ENCODE results near the gene MAML3. TPM values are rescaled to one million over a fixed set of nuclear protein-coding genes. Genes with fewer than 3 reads are reported as not detected.

The MAML3 gene
- total and polyA plus RNA-seq, 7 experiments from 2014 or later, result 0.53 to 9.4 (median 3.3) TPM

- peaks cover 3 to 14% of the 10 kb centered on the region in 2 donors for H3K4me1 ChIP-seq (ENCODE audit: control insufficient read depth in 2 of 2, insufficient read depth in 2 of 2, low read length in 2 of 2)
- peak overlapping the region in 4 of 9 donors; percentile 3 to 65 (median 44) for H3K27ac Mint-ChIP-seq
- H3K4me3 Mint-ChIP-seq, result no peak overlapping the region
- no peak overlapping the region for H3K4me3 ChIP-seq (ENCODE audit: low read length)
- no peaks in the 10 kb centered on the region for H3K9me3 ChIP-seq (ENCODE audit: control insufficient read depth in 2 of 3, low read length in 3 of 3)
- intact Hi-C loops (cut with micrococcal nuclease), result loop anchor here (5.0 kb wide), 2 partner anchors 36 to 389 kb away; no protein-coding TSS in a partner anchor
- no peaks in the 10 kb centered on the region for H3K36me3 Mint-ChIP-seq
- no peaks in the 10 kb centered on the region for H3K36me3 ChIP-seq (ENCODE audit: control insufficient read depth in 2 of 3, insufficient read depth in 3 of 3, low read length in 3 of 3)
- ATAC-seq, result no peak
- peaks cover 0 to 1% (median 0%) of the 10 kb centered on the region in 11 donors for H3K9me3 Mint-ChIP-seq
- POLR2A ChIA-PET, result interaction anchor here (1.2 kb wide), 1 partner anchor 107 kb away, joined by 3 read pairs; the partner anchor contains the start of gene MAML3
- peaks cover 7 to 50% (median 36%) of the 10 kb centered on the region in 7 donors for H3K4me1 Mint-ChIP-seq
- no peak overlapping the region for H3K27ac ChIP-seq (ENCODE audit: low read depth, low read length)
- DNase-seq, result no peak
- CTCF ChIA-PET, result interaction anchor here (0.9 kb wide), 1 partner anchor 11 kb away, joined by 3 read pairs; no protein-coding TSS in a partner anchor
- no peaks in the 10 kb centered on the region for H3K27me3 ChIP-seq (ENCODE audit: control insufficient read depth in 2 of 2, insufficient read depth in 2 of 2, low read length in 2 of 2)
- peaks cover 0 to 48% (median 0%) of the 10 kb centered on the region in 5 donors for H3K27me3 Mint-ChIP-seq
Measured at GRCh38 chr4:140046543-140046942, 107.4 kb downstream of the MAML3 start.

DNA sequence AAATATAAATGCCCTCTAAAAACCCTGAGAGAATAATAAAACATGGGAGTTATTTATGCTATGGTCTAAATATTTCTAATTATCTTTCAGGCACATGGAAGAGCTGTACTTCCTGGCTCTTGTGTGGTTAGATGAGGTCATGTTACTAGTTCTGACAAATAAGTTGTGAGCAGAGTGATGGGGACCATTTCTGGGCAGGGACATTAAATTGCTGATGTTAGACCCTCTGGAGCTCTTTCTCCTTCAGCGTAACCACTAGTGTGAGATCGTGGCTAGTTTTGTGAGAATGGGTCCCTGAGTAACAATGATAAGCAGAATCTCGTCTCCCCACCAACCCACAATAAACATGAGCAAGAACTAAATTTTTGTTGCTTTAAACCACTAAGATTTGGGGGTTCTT lies 108.0 kb downstream of the MAML3 start:
- Histone ChIP-seq H3K27ac (ENCODE audit: low read depth, low read length) (no peak overlapping the region), H3K36me3 (ENCODE audit: control insufficient read depth in 2 of 3, insufficient read depth in 3 of 3, low read length in 3 of 3) (no peaks in the 10 kb centered on the region), H3K4me1 (ENCODE audit: control insufficient read depth in 2 of 2, insufficient read depth in 2 of 2, low read length in 2 of 2) (peaks cover 3 to 14% of the 10 kb centered on the region in 2 donors), H3K9me3 (ENCODE audit: control insufficient read depth in 2 of 3, low read length in 3 of 3) (no peaks in the 10 kb centered on the region), H3K27me3 (ENCODE audit: control insufficient read depth in 2 of 2, insufficient read depth in 2 of 2, low read length in 2 of 2) (no peaks in the 10 kb centered on the region), H3K4me3 (ENCODE audit: low read length) (no peak overlapping the region)
- intact Hi-C loops (cut with micrococcal nuclease), result loop anchor here (5.0 kb wide), 2 partner anchors 36 to 389 kb away; no protein-coding TSS in a partner anchor
- DNase-seq, result no peak
- POLR2A ChIA-PET, result interaction anchor here (1.2 kb wide), 1 partner anchor 108 kb away, joined by 3 read pairs; the partner anchor contains the start of gene MAML3
- peaks cover 0 to 2% (median 0%) of the 10 kb centered on the region in 5 donors for H3K36me3 Mint-ChIP-seq
- no peak overlapping the region for H3K4me3 Mint-ChIP-seq
- no peak for ATAC-seq
- CTCF ChIA-PET, result interaction anchor here (0.9 kb wide), 1 partner anchor 10 kb away, joined by 3 read pairs; no protein-coding TSS in a partner anchor
- peaks cover 11 to 50% (median 36%) of the 10 kb centered on the region in 7 donors for H3K4me1 Mint-ChIP-seq
- H3K27ac Mint-ChIP-seq, result peak overlapping the region in 6 of 9 donors; percentile 3 to 62 (median 39)
- H3K27me3 Mint-ChIP-seq, result peaks cover 0 to 52% (median 0%) of the 10 kb centered on the region in 5 donors
- H3K9me3 Mint-ChIP-seq, result peaks cover 0 to 1% (median 0%) of the 10 kb centered on the region in 11 donors

DNA sequence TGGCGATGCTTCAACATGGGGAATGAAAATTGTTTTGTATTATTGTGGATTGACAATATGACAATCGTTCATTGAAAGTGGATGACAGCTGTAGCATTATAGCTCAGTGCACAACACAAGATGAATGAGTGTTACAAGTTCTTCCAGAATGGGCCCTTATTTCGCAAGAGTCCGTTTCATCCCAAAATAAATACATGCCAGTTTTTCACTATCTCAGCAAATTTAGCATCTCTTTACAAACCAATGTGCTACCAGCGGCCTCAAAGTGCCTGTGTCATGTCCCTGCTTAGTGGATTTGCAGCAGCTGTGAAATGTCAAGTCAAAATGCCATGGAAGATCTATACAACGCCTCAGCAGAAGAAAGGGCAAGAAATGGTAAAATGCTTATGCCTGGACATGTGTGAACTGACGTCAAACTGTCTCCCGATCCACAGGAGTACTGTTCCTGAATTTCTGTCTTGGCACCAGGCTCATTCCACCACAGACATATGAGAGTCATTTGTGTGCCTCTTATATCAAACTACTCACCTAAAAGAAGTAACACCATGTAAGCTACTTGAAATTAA lies 109.6 kb downstream of the MAML3 start:
- Histone ChIP-seq H3K4me3 (ENCODE audit: low read length) (no peak overlapping the region), H3K27ac (ENCODE audit: low read depth, low read length) (no peak overlapping the region), H3K27me3 (ENCODE audit: control insufficient read depth in 2 of 2, insufficient read depth in 2 of 2, low read length in 2 of 2) (no peaks in the 10 kb centered on the region), H3K4me1 (ENCODE audit: control insufficient read depth in 2 of 2, insufficient read depth in 2 of 2, low read length in 2 of 2) (peaks cover 0 to 7% of the 10 kb centered on the region in 2 donors), H3K36me3 (ENCODE audit: control insufficient read depth in 2 of 3, insufficient read depth in 3 of 3, low read length in 3 of 3) (no peaks in the 10 kb centered on the region), H3K9me3 (ENCODE audit: control insufficient read depth in 2 of 3, low read length in 3 of 3) (no peaks in the 10 kb centered on the region)
- Mint-ChIP-seq H3K27ac (peak overlapping the region in 2 of 9 donors; percentile 3), H3K36me3 (peaks cover 0 to 3% (median 0%) of the 10 kb centered on the region in 5 donors), H3K27me3 (peaks cover 0 to 50% (median 0%) of the 10 kb centered on the region in 5 donors), H3K9me3 (peaks cover 0 to 2% (median 0%) of the 10 kb centered on the region in 11 donors), H3K4me1 (peaks cover 11 to 35% (median 29%) of the 10 kb centered on the region in 7 donors), H3K4me3 (no peak overlapping the region)
- ChIA-PET CTCF (interaction anchor here (0.6 kb wide), 1 partner anchor 128 kb away, joined by 3 read pairs; no protein-coding TSS in a partner anchor), POLR2A (no interaction called here)
- DNase-seq, result no peak
- no peak for ATAC-seq
- intact Hi-C loops (cut with micrococcal nuclease), result no loop called here

GRCh38 chr4:140042634-140043033 lies 111.3 kb downstream of the MAML3 start:
- Mint-ChIP-seq H3K27me3 (peaks cover 0 to 32% (median 0%) of the 10 kb centered on the region in 5 donors), H3K27ac (peak overlapping the region in 2 of 9 donors; percentile 19 to 58), H3K4me3 (no peak overlapping the region), H3K36me3 (peaks cover 0 to 3% (median 0%) of the 10 kb centered on the region in 5 donors), H3K4me1 (peaks cover 4 to 27% (median 19%) of the 10 kb centered on the region in 7 donors), H3K9me3 (peaks cover 0 to 2% (median 0%) of the 10 kb centered on the region in 11 donors)
- DNase-seq (peak in 1 of 9 donors; percentile 8), ATAC-seq (no peak)
- intact Hi-C loops (cut with micrococcal nuclease), result no loop called here
- H3K27ac ChIP-seq (ENCODE audit: low read depth, low read length), result no peak overlapping the region
- ChIA-PET POLR2A (no interaction called here), CTCF (interaction anchor here (0.6 to 0.7 kb wide), 2 partner anchors 12 to 16 kb away, joined by 3 to 4 read pairs; no protein-coding TSS in a partner anchor)
- no peaks in the 10 kb centered on the region for H3K36me3 ChIP-seq (ENCODE audit: control insufficient read depth in 2 of 3, insufficient read depth in 3 of 3, low read length in 3 of 3)
- H3K4me1 ChIP-seq (ENCODE audit: control insufficient read depth in 2 of 2, insufficient read depth in 2 of 2, low read length in 2 of 2), result no peaks in the 10 kb centered on the region
- no peaks in the 10 kb centered on the region for H3K9me3 ChIP-seq (ENCODE audit: control insufficient read depth in 2 of 3, low read length in 3 of 3)
- no peak overlapping the region for H3K4me3 ChIP-seq (ENCODE audit: low read length)
- H3K27me3 ChIP-seq (ENCODE audit: control insufficient read depth in 2 of 2, insufficient read depth in 2 of 2, low read length in 2 of 2), result no peaks in the 10 kb centered on the region

DNA sequence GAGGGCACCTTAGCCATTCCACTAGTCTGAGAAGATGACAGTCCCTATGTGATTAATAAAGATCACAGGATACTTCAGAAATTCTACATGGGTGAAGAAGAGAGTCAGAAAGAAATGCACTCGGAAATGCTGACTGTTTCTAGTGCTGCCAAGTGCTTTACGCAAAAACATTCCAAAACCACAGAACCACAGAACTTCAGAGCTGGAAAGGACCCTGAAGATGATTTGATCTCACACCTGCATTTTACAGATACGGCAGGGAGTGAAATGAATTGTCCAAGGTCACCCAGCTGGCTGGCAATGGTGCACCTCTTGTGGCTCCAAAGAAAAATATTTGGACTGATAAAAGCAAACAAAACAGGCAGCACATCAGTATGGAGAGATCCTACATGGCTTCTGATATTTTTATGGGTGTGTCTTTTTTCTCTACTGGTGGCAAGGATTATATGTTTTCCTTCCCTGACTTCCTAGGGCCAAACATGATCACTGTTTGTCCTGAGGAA lies 115.9 kb downstream of the MAML3 start:
- Histone ChIP-seq H3K9me3 (ENCODE audit: control insufficient read depth in 2 of 3, low read length in 3 of 3) (no peaks in the 10 kb centered on the region), H3K4me1 (ENCODE audit: control insufficient read depth in 2 of 2, insufficient read depth in 2 of 2, low read length in 2 of 2) (no peaks in the 10 kb centered on the region), H3K27ac (ENCODE audit: low read depth, low read length) (no peak overlapping the region), H3K36me3 (ENCODE audit: control insufficient read depth in 2 of 3, insufficient read depth in 3 of 3, low read length in 3 of 3) (no peaks in the 10 kb centered on the region), H3K4me3 (ENCODE audit: low read length) (no peak overlapping the region), H3K27me3 (ENCODE audit: control insufficient read depth in 2 of 2, insufficient read depth in 2 of 2, low read length in 2 of 2) (no peaks in the 10 kb centered on the region)
- ATAC-seq (no peak), DNase-seq (no peak)
- H3K27ac Mint-ChIP-seq, result peak overlapping the region in 1 of 9 donors; percentile 20
- peaks cover 0 to 19% (median 7%) of the 10 kb centered on the region in 7 donors for H3K4me1 Mint-ChIP-seq
- POLR2A ChIA-PET, result no interaction called here
- H3K27me3 Mint-ChIP-seq, result peaks cover 0 to 22% (median 3%) of the 10 kb centered on the region in 5 donors
- intact Hi-C loops (cut with micrococcal nuclease), result no loop called here
- CTCF ChIA-PET, result interaction anchor here (1.4 kb wide), 1 partner anchor 322 kb away, joined by 4 read pairs; no protein-coding TSS in a partner anchor
- H3K4me3 Mint-ChIP-seq, result no peak overlapping the region
- H3K9me3 Mint-ChIP-seq, result peaks cover 0 to 2% (median 0%) of the 10 kb centered on the region in 11 donors
- H3K36me3 Mint-ChIP-seq, result peaks cover 0 to 8% (median 0%) of the 10 kb centered on the region in 5 donors

DNA sequence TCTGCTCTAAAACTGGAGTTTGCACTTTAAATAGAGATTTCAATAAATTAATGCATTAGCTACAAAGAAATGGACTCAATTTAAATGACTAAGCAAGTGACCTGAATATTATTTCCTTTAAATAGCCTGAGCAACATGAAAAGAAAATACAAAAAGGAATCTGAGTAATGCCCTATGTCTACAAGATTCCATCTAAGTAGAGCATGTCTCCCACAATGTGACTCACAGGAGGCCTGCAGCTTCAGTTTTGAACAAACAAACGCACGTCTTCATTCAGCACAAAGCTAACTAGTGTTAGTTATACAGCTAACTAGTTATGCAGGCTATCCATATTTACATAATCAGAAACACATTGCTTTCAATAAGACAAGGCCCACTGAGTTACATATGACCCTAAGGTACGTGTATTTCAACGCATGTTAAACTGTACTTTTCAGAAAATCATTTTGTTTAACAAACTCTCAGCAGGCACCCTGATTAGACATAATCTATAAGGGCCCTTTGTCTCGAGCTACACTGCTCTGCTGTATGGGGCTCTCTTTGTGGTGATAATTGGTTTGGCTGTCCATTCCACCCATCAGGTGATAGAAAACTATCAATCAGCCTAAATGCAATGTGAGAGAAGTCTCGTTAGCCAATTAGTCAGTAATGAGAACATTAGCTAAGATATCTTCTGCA lies 116.5 kb downstream of the MAML3 start:
- no peak for ATAC-seq
- Histone ChIP-seq H3K4me1 (ENCODE audit: control insufficient read depth in 2 of 2, insufficient read depth in 2 of 2, low read length in 2 of 2) (no peaks in the 10 kb centered on the region), H3K4me3 (ENCODE audit: low read length) (no peak overlapping the region), H3K27ac (ENCODE audit: low read depth, low read length) (no peak overlapping the region), H3K36me3 (ENCODE audit: control insufficient read depth in 2 of 3, insufficient read depth in 3 of 3, low read length in 3 of 3) (no peaks in the 10 kb centered on the region), H3K27me3 (ENCODE audit: control insufficient read depth in 2 of 2, insufficient read depth in 2 of 2, low read length in 2 of 2) (no peaks in the 10 kb centered on the region), H3K9me3 (ENCODE audit: control insufficient read depth in 2 of 3, low read length in 3 of 3) (no peaks in the 10 kb centered on the region)
- Mint-ChIP-seq H3K4me3 (no peak overlapping the region), H3K36me3 (peaks cover 0 to 8% (median 0%) of the 10 kb centered on the region in 5 donors), H3K9me3 (peaks cover 0 to 2% (median 0%) of the 10 kb centered on the region in 11 donors), H3K27me3 (peaks cover 0 to 27% (median 4%) of the 10 kb centered on the region in 5 donors), H3K4me1 (peaks cover 0 to 14% (median 5%) of the 10 kb centered on the region in 7 donors), H3K27ac (peak overlapping the region in 1 of 9 donors; percentile 20)
- POLR2A ChIA-PET, result no interaction called here
- intact Hi-C loops (cut with micrococcal nuclease), result no loop called here
- CTCF ChIA-PET, result interaction anchor here (1.4 kb wide), 1 partner anchor 322 kb away, joined by 4 read pairs; no protein-coding TSS in a partner anchor
- no peak for DNase-seq

Measured in naive thymus-derived CD4-positive, alpha-beta T cell (primary cell).